IPS-18a (cell line): ENCODE data around the gene TACSTD2.
"Not testable (repeated sequence)": the region's sequence is repeated elsewhere in the genome, so short reads cannot be mapped to it uniquely, and the experiment has no call there.

Experiments
- H3K27ac ChIP-seq: one replicate; pipeline ENCODE4 v1.5.1; 2013; ENCODE audit warnings: low read length
- H3K27me3 ChIP-seq: one replicate; pipeline ENCODE4 v1.6.1; 2013; ENCODE audit warnings: mild to moderate bottlenecking, low read length; ENCODE audit not compliant: control insufficient read depth, insufficient read depth
- H3K36me3 ChIP-seq: one replicate; pipeline ENCODE4 v1.6.1; 2013; ENCODE audit warnings: low read depth, low read length; ENCODE audit not compliant: control insufficient read depth
- H3K4me1 ChIP-seq: one replicate; pipeline ENCODE4 v1.6.1; 2013; ENCODE audit warnings: low read depth, low read length; ENCODE audit not compliant: control insufficient read depth
- H3K4me3 ChIP-seq: one replicate; pipeline ENCODE4 v1.5.1; 2013; ENCODE audit warnings: low read length
- H3K9ac ChIP-seq: one replicate; pipeline ENCODE4 v1.6.1; 2013; ENCODE audit warnings: mild to moderate bottlenecking, low read length, moderate library complexity
- H3K9me3 ChIP-seq: one replicate; pipeline ENCODE4 v1.6.1; 2013; ENCODE audit warnings: low read depth, low read length; ENCODE audit not compliant: control insufficient read depth

Gene TACSTD2

GRCh38 chr1:58608297-58608696 lies 31.2 kb upstream of the TACSTD2 start:
- Histone ChIP-seq H3K4me3 (no peak overlapping the region), H3K4me1 (no peaks in the 10 kb centered on the region)

GRCh38 chr1:58607391-58607790 lies 30.3 kb upstream of the TACSTD2 start:
- no peaks in the 10 kb centered on the region for H3K36me3 ChIP-seq
- no peak overlapping the region for H3K9ac ChIP-seq
- H3K4me1 ChIP-seq, result no peaks in the 10 kb centered on the region

More at GRCh38 chr1:58608297-58608696, 31.2 kb upstream of the TACSTD2 start:
- H3K27me3 ChIP-seq, result no peaks in the 10 kb centered on the region
- H3K36me3 ChIP-seq, result no peaks in the 10 kb centered on the region
- no peak overlapping the region for H3K9ac ChIP-seq
- H3K9me3 ChIP-seq, result no peaks in the 10 kb centered on the region
- no peak overlapping the region for H3K27ac ChIP-seq

GRCh38 chr1:58601921-58602320 lies 24.9 kb upstream of the TACSTD2 start:
- not testable (repeated sequence) for H3K9me3 ChIP-seq, H3K36me3 ChIP-seq, H3K9ac ChIP-seq, H3K27me3 ChIP-seq, H3K4me3 ChIP-seq, H3K4me1 ChIP-seq, H3K27ac ChIP-seq

More at GRCh38 chr1:58607391-58607790, 30.3 kb upstream of the TACSTD2 start:
- Histone ChIP-seq H3K27ac (no peak overlapping the region), H3K27me3 (no peaks in the 10 kb centered on the region), H3K9me3 (no peaks in the 10 kb centered on the region), H3K4me3 (no peak overlapping the region)

GRCh38 chr1:58597996-58598395 lies 20.9 kb upstream of the TACSTD2 start:
- Histone ChIP-seq H3K9ac (no peak overlapping the region), H3K36me3 (no peaks in the 10 kb centered on the region), H3K9me3 (no peaks in the 10 kb centered on the region), H3K27me3 (no peaks in the 10 kb centered on the region), H3K4me1 (no peaks in the 10 kb centered on the region), H3K4me3 (no peak overlapping the region), H3K27ac (no peak overlapping the region)

GRCh38 chr1:58597076-58597475 lies 20.0 kb upstream of the TACSTD2 start:
- H3K27ac ChIP-seq, result no peak overlapping the region
- no peak overlapping the region for H3K9ac ChIP-seq
- no peak overlapping the region for H3K4me3 ChIP-seq
- no peaks in the 10 kb centered on the region for H3K9me3 ChIP-seq
- no peaks in the 10 kb centered on the region for H3K4me1 ChIP-seq
- no peaks in the 10 kb centered on the region for H3K36me3 ChIP-seq
- no peaks in the 10 kb centered on the region for H3K27me3 ChIP-seq

GRCh38 chr1:58596631-58597052 lies 19.6 kb upstream of the TACSTD2 start:
- no peak overlapping the region for H3K9ac ChIP-seq
- no peaks in the 10 kb centered on the region for H3K36me3 ChIP-seq
- H3K4me3 ChIP-seq, result no peak overlapping the region
- no peaks in the 10 kb centered on the region for H3K9me3 ChIP-seq
- no peak overlapping the region for H3K27ac ChIP-seq
- H3K27me3 ChIP-seq, result no peaks in the 10 kb centered on the region
- no peaks in the 10 kb centered on the region for H3K4me1 ChIP-seq

GRCh38 chr1:58594546-58594945 lies 17.5 kb upstream of the TACSTD2 start:
- Histone ChIP-seq H3K4me1 (no peaks in the 10 kb centered on the region), H3K9me3 (no peaks in the 10 kb centered on the region), H3K36me3 (no peaks in the 10 kb centered on the region)

DNA sequence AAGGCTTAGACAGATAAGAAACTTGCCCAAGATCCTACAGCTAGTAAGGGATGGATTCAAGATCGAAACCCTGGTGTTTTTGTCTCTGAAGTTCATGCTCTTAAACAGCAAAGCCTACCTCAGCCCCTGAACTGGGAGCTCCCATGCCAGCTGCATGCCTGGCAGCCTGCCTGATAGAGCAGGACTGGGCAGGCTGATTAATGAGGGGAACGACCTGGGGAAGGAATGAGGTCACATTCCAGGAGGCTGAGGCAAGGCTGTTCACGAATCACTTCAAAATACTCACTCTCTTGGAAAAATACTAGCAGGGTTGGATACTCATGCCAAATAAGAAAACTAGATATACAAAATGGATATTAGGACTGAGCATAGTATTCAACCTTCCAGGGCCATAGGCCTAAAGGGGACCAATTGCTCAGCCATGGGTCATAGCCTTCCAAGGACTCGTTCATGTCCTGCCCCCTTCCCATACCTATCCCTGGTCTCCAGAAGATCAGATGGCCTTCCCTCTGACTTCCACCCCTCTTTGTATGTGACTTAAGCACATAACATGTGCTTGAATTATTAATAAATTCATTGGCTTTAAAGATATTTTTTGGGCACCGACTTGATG lies 15.6 kb upstream of the TACSTD2 start:
- Histone ChIP-seq H3K9ac (no peak overlapping the region), H3K27me3 (no peaks in the 10 kb centered on the region), H3K27ac (no peak overlapping the region), H3K36me3 (no peaks in the 10 kb centered on the region), H3K4me1 (no peaks in the 10 kb centered on the region), H3K9me3 (no peaks in the 10 kb centered on the region), H3K4me3 (no peak overlapping the region)

More at GRCh38 chr1:58594546-58594945, 17.5 kb upstream of the TACSTD2 start:
- Histone ChIP-seq H3K4me3 (no peak overlapping the region), H3K27me3 (no peaks in the 10 kb centered on the region), H3K27ac (no peak overlapping the region), H3K9ac (no peak overlapping the region)

- Histone ChIP-seq H3K4me1 (no peaks in the 10 kb centered on the region), H3K36me3 (no peaks in the 10 kb centered on the region), H3K9ac (no peak overlapping the region), H3K4me3 (no peak overlapping the region), H3K27ac (no peak overlapping the region), H3K27me3 (no peaks in the 10 kb centered on the region), H3K9me3 (no peaks in the 10 kb centered on the region)
Measured at GRCh38 chr1:58591806-58592205, 14.8 kb upstream of the TACSTD2 start.

- no peaks in the 10 kb centered on the region for H3K9me3 ChIP-seq
- H3K27ac ChIP-seq, result no peak overlapping the region
- no peaks in the 10 kb centered on the region for H3K36me3 ChIP-seq
- no peaks in the 10 kb centered on the region for H3K4me1 ChIP-seq
- H3K4me3 ChIP-seq, result no peak overlapping the region
- no peak overlapping the region for H3K9ac ChIP-seq
- no peaks in the 10 kb centered on the region for H3K27me3 ChIP-seq
Measured at GRCh38 chr1:58590019-58590418, 13.0 kb upstream of the TACSTD2 start.

DNA sequence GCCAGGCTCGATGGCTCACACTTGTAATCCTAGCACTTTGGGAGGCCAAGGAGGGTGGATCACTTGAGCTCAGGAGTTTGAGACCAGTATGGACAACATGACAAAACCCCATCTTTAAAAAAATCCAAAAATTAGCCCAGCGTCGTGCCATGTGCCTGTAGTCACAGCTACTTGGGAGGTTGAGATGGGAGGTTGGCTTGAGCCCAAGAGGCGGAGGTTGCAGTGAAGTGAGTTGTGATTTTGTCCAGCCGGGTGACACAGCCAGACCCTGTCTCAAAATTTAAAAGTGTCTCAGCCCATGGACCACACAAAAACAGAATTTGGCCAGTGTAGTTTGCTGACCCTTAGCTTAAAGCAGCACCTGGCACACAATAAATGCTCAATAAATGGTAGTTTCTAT lies 11.3 kb upstream of the TACSTD2 start:
- Histone ChIP-seq H3K27me3 (no peaks in the 10 kb centered on the region), H3K27ac (no peak overlapping the region), H3K9ac (no peak overlapping the region), H3K4me3 (no peak overlapping the region), H3K36me3 (no peaks in the 10 kb centered on the region), H3K9me3 (no peaks in the 10 kb centered on the region), H3K4me1 (no peaks in the 10 kb centered on the region)

GRCh38 chr1:58587667-58588066 lies 10.6 kb upstream of the TACSTD2 start:
- H3K4me3 ChIP-seq, result no peak overlapping the region

More at GRCh38 chr1:58587667-58588066, 10.6 kb upstream of the TACSTD2 start:
- no peaks in the 10 kb centered on the region for H3K4me1 ChIP-seq
- H3K9me3 ChIP-seq, result no peaks in the 10 kb centered on the region
- no peaks in the 10 kb centered on the region for H3K36me3 ChIP-seq
- H3K27ac ChIP-seq, result no peak overlapping the region
- no peaks in the 10 kb centered on the region for H3K27me3 ChIP-seq
- H3K9ac ChIP-seq, result no peak overlapping the region
